ENCODE results near the gene EIF3I.

EIF3I gene

DNA sequence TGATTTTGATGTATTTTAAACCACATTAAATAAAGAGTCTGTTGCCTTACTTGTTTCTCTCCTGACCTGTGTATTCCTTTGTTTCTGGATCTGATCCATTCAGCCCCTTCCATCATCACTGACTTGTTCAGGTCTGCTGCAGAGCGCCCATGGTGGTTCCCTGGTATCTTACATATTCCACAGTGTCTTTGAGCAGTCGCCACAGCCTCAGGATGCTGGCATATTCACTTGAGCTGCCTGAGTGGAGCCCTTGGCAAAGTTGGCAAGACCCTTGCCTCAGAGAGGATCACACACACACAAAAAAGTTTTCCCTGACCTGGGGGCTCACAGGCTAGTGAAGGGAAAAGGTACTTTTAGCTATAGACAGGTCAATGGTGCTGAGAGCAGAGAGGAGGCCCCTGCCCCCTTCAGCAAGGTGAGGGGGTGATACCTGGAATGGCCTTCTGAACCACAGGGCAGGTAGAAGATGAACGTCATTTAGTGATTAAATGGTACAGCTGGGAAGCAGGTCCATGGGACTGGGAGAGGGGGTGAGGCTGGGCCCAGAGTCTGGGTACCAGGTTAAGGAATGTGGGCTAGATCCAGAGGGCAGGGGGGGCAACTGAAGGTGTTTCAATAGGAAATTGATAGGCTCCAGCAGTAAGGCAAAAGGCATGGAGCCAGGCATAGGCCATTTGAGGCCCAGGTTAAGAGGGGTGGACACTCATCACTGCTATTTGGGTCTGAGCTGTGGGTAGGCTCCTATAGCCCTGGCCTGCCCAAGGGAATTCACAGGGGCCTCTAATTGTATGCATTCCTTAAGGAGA is 23.8 kb upstream of the EIF3I start:
- no peak for DNase-seq

GRCh38 chr1:32199043-32199716 is 23.0 kb upstream of the EIF3I start:
- no peak for DNase-seq

DNA sequence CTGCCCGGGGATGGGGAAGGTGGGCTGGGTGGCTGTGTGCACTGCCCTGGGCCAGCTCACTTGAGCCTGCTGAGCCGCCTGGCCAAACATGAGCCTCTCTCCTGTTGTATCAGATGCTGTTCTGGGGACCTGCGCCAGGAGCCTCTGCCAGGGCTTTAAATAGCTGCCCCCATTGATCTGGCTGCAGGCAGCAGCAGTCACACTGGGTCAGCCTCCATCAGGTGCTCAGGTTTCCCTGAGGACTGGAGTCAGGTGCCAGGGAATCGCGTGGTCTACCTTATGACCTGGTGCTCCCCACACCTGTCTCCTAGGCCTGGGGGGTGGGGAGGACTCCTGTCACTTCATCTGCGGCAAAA is 22.5 kb upstream of the EIF3I start:
- no peak for DNase-seq

DNA sequence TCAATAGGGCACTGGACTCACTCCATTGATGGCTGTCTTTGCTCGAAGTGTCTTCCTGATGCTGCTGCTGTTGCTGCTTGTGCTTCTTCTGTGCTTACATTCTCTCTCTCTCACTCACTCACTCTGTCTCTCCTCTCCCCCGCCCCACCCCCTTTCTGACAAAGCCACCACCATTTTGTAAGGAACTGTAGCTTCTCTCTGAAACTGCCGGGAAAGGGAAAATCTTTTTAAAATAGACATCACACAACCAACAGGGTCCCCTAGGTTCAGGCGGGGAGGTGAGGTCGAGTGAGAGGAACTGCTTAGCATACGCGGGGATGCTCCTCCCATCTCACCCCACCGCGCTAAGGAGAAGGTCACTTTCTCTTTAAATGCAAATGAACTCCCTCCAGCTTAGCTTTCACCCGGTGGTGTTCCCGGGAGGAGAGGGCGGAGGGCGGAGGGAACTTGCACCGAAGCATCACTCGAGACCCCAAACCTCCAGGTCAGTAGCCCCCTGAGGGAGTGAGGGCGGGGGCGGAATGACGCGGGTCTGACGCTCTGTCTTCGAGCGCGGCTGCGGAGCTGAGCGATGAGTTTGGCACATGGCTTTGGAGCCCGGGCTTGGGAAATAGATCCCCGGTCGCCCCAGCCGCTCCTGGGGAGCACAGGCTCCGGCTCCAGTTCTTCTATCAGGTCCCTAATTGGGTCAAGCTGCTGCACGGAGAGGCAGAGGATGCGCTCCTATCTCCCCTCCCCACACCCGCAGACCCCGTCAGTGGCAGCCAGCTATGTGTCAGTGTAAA is 21.8 kb upstream of the EIF3I start, which contains the start of gene CCDC28B:
CCDC28B (plus strand) TSS at position 370 of the 785 bp plus-strand sequence. CDS start 1,341 bp downstream, outside the sequence.
- DNase-seq: peak; percentile 46

GRCh38 chr1:32201011-32201855 is 21.0 kb upstream of the EIF3I start:
- peak; percentile 60 for DNase-seq

- DNase-seq: no peak
Measured at GRCh38 chr1:32204943-32205361, 17.3 kb upstream of the EIF3I start.

DNA sequence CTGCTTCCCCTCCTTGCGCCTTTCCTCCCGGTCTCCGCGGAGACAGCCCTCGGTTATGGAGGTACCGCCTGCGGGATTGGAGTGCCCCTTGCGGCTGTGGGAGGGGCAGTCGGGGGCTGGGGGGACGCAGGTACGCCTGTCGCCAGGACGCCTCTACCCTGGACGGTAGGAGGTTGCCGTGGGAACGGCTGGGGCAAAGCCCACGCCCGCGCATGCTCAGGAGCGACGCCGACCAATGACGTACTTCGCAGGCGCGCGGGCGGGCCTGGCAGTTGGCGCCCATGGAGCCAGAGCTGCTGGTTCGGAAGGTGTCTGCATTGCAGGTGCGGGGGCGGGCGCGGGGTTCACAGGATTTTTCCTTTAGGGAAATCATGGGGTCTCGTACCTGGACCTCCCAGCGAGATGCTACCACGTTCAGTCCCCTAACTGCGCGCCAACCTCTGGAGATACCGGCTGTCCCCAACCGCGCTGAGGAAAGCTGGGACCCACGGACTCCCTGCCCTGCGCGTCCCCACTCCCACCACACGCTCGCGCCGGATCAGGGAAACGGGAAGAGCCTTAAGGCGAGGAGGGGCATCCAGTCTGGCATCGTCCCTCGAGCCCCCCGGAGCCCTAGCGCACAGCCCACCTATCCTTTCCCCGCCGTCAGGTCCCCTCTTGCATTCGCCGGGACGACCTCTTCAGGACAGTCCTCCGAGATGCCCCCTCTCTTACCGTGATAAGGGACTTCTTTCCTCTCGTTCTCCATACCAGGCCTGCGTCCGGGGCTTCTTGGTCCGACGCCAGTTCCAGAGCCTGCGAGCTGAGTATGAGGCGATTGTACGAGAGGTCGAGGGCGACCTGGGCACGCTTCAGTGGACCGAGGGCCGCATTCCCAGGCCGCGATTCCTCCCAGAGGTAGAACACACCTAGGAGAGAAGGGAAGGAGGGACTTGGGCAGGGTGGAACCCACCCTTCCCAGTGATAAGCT is 16.5 kb upstream of the EIF3I start, which contains the start of gene IQCC:
IQCC (plus strand) TSS at position 271 of the 970 bp plus-strand sequence; CDS start at position 282, 11 bp downstream.
- peak; percentile 85 for DNase-seq

DNA sequence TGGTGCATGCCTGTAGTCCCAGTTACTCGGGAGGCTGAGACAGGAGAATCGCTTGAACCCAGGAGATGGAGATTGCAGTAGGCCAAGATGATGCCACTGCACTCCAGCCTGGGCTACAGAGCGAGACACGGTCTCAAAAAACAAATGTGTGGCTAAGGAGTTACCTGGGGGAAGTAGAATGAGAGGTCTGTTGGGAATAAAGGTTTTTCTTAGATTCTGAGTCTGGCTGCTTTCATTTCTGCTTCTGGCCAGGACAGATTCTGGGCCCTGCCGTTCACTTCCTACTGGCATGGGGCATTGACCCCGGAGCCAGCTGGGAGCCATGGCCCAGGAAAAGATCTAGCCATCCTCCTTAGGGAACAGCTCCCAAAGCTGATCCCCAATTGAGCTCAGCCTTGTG is 13.7 kb upstream of the EIF3I start:
- DNase-seq: no peak

DNA sequence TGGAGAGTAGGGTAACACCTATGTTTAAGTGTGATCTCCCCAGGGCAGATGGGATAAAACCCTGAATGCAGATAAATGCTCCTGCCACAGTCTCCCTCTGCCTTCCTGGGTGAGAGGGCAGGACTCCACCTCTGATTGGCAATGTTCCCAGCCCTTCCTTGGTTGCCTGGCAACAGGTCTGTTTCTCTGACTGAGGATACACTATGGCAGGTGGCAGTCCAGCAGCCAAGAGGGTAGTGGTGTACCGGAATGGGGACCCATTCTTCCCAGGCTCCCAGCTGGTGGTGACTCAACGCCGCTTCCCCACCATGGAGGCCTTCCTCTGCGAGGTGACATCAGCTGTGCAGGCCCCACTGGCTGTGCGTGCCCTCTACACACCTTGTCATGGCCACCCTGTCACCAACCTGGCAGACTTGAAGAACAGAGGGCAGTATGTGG is 13.3 kb upstream of the EIF3I start, which contains the start of gene DCDC2B:
DCDC2B (plus strand) TSS at position 199 of the 438 bp plus-strand sequence; CDS start at position 204, 5 bp downstream.
- no peak for DNase-seq

DNA sequence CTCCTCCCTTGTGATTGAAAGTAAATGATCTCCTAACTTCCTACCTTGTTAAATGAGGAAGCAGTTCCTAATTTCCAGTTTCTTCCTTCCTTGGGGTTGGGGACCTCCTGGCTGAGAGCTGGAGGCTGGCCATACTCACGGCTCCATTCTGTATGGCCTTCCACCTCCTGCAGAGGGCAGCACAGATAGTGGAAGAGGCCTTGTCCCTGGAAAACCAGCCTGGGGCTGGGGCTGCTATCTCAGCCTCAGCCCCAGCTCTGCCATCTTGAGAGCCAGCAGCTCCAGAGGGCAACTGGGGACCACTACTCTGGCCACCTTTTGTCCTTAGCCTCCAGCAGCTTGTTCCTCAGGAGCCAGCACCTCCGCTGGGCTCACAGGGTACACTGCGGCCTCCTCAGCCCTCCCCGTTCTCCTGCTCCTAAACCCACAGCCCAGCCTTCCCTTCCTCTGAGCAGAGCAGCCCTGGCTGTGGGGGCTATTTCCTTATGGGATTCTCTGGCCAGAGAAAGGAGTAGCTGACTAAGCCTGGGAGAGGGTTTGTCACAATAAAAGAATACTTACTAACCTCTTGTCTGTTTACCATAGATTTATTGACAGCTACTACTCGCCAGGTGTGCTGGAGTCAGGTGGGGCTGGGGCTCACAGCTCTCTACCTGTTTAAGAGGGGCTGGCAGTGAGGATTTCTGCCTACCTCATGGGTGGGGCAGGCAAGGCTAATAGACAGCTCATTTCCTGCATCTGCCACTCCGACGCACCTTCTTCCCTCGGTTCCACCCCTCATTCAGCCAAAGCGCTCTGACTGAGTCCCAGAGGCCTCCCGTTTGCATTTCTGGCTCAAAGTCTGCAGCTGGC is 6.4 kb upstream of the EIF3I start:
- peak; percentile 51 for DNase-seq

GRCh38 chr1:32216566-32216965 is 5.6 kb upstream of the EIF3I start:
- no peak for DNase-seq

- DNase-seq: no peak
Measured at GRCh38 chr1:32219022-32219421, 3.2 kb upstream of the EIF3I start.

GRCh38 chr1:32220746-32221580 is 1.2 kb upstream of the EIF3I start:
- DNase-seq: no peak

DNA sequence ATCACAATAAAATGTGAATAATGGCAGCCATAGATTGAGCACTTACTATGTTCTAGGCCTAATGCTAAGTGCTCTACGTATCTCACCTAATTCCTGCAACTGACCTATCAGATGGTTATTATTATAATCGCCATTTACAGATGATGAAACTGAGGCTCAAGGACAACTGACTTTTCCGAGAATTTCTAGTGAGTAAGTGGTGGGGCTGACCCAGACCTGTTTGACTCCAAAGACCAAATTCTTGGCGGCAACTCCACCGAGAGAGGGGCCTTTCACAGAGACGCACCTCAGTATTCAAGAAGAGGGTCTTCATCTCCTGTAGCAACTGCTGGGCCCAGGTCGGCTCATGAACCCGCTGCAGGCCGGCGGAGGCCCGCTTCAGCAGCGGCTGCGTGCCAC is 627 bp upstream of the EIF3I start:
- no peak for DNase-seq

- DNase-seq: no peak
Measured at GRCh38 chr1:32223683-32224082, 1.5 kb downstream of the EIF3I start.

DNA sequence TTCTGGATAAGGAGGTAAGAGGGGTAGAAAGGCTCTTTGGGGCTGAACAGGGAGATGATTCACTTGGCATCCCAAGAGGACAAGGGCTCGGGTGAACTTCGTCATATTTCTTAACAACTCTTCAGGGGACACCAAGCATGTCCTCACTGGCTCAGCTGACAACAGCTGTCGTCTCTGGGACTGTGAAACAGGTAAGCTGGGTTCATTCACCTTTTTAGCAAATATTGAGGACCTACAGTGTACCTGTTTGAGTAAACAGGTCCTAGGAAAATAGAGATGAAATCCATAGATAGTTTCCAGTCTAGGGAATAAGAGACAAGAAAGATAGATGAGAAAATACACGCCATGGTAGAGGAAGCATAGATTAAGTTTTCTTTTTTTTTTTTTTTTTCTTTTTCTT is 2.1 kb downstream of the EIF3I start:
- DNase-seq: no peak

- DNase-seq: no peak
Measured at GRCh38 chr1:32228771-32229170, 6.6 kb downstream of the EIF3I start.

DNA sequence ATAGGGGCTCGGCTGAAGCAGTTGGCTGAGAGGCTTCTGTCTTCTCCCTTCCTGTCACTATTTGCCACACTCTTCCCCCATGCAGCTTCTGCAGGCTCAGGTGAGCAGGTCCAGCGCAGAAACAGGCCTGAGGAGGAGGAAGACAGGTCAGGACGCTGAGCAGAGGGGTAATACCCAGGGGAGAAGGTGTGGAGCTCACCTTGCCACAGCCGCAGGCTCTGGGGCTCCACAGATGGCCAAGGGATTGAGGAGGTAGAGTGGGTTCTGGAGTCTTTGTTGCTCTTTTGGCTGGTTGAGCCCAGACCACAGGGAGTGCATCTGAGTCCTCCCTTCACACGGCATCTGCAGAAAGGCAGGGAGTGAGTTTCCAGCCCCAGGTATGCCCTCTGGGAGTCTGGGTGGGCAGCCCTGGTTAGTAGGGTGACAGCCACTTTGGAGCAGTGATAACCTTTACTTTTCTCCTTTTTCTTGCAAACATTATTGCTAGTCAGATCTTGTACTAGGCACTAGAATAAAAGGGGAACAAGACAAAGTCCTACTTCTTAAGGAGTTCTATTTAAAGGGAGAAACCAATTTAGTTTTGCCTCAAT is 9.7 kb downstream of the EIF3I start:
- no peak for DNase-seq
